ENCODE data around the gene MROH8.

- TF ChIP-seq, protein P1, sequence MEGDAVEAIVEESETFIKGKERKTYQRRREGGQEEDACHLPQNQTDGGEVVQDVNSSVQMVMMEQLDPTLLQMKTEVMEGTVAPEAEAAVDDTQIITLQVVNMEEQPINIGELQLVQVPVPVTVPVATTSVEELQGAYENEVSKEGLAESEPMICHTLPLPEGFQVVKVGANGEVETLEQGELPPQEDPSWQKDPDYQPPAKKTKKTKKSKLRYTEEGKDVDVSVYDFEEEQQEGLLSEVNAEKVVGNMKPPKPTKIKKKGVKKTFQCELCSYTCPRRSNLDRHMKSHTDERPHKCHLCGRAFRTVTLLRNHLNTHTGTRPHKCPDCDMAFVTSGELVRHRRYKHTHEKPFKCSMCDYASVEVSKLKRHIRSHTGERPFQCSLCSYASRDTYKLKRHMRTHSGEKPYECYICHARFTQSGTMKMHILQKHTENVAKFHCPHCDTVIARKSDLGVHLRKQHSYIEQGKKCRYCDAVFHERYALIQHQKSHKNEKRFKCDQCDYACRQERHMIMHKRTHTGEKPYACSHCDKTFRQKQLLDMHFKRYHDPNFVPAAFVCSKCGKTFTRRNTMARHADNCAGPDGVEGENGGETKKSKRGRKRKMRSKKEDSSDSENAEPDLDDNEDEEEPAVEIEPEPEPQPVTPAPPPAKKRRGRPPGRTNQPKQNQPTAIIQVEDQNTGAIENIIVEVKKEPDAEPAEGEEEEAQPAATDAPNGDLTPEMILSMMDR (IDR thresholded peaks at IDR 0.05): no peak
- TF ChIP-seq POLR2A (IDR thresholded peaks at IDR 0.05): no peak
- TF ChIP-seq POLR2AphosphoS5 (IDR thresholded peaks at IDR 0.05): no peak
Observed at GRCh38 chr20:37075932-37076685, 103.2 kb downstream of the MROH8 start.
